ENCODE data around the gene ZNF765.
"Not testable (repeated sequence)": the region's sequence is repeated elsewhere in the genome, so short reads cannot be mapped to it uniquely, and the experiment has no call there.

ZNF765 gene

DNA sequence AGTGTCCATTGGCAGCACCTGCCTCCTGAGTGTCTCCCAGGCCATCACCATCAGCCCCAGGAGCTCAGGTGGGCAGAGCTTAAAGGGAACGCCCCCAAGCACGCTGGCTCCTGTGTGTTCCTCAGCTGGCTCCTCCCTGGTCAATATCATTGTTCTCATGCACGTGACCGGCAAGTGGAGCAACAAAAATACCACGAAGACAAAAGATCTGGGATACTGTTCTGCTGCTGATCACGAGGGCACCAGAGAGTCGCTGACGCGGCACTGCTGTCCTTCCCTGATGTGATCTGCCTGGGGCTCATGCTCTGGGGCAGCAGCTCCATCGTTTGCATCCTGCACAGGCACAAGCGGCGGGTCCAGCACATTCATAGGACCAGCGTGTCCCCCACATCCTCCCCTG lies 28.1 kb downstream of the ZNF765 start:
- DNase-seq, result not testable (repeated sequence)

DNA sequence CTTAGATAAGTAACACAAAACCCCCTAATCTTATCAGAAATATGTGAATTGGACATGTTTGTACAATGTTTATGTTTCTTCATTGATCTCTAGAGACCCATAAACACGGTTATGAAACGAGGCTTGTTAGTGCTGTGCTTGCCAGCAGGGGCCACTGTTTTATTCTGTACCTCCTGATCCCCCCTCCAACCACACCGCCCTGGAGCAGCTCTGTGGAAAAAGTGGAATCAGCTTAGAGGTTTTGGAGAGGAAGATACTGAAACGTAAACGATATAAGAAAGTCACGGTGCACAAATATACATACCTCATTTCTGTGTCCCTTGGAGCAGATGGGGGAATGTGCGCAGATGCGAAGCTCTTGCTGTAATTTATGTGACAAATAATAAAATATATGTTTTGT lies 28.7 kb downstream of the ZNF765 start:
- DNase-seq, result not testable (repeated sequence)

DNA sequence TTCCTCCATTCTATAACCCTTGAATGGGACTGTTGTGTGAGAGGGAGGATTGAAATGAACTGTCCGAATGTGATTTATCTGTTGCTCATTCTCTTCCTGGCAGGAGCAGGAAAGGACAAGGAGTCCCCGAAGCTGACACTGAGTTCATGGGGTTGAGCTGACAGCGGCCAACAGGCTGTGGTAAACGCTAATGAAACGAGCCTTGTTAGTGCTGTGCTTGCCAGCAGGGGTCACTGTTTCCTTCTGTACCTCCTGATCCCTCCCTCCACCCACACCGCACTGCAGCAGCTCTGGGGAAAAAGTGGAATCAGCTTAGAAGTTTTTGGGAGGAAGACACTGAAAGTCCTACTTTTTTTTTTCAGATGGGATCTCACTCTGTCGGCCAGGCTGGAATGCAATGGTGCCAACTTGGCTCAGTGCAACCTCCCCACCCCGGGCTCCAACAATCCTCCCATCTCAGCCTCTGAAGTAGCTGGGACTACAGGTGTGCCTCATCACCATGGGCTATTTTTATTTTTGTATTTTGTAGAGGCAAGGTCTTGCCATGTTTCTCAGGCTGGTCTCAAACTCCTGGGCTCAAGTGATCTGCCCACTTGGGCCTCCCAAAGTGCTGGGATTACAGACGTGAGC lies 30.1 kb downstream of the ZNF765 start:
- DNase-seq, result peak; percentile 12 to 43 (median 26)

DNA sequence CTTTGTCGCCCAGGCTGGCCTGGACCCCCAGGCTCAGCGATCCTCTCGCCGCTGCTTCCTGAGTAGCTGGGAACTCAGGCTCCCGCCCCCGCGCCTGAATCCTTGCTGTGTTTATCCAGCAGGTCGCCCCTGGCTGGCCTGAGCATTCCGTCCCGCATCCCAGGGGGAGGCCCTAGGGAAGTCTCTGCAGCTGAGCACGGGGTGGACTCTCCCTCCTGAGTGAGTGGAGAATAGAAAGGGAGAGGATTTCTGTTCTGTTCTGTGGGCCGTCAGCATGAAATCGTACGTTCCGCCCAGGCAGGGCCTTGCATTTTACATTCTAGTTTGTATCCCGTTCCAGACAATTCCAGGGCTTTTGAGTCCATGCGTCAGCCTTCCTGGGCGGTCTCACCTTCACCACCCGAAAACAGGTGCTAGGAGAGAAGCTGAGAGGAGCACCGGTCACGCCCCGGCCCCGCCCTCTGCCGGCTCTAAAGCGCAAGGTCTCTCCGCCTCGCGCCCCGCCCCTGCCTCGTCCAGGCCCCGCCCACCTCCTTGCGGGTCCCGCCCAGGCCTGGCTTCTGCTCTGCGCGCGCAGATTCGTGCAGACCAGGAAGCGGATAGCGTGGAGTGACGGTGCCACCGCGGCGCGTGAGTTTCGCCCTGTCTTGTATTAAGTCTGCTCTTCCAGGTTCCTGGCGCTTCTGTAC lies 36.6 kb downstream of the ZNF765 start, which contains the start of gene ZNF761:
TSS of gene ZNF761 (plus strand) at position 586 of the 689 bp plus-strand sequence. CDS start 15,285 bp downstream, outside the sequence.
- DNase-seq, result peak; percentile 91 to 99 (median 98)

DNA sequence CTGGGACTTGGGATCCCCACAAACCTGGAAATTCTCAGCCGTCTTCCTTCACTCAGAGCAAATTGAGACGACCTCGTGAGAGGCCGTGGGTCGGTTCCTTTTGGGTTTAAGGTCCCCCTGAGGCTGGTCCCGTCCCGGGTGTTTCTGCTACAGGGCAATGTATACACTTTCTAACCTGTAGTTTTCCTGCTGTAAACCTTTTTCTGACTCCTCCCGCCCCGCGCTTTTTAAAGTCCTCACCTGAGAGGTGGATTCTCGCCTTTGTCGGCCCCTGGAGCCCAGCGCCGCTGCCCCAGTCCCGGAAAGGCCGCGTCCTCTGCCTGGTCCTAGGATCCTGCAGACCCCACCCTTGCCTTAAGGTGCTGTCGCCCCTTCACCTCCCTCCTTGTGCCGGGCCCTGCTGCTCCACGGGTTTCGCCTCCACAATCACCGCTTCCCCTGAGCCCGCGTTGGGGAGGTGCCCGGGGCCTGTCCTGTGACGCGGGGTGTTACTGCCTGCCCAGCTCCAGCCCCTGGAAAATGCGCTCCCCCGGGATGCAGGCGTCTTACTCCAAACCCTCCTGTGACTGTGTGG lies 37.2 kb downstream of the ZNF765 start:
- no peak for DNase-seq

DNA sequence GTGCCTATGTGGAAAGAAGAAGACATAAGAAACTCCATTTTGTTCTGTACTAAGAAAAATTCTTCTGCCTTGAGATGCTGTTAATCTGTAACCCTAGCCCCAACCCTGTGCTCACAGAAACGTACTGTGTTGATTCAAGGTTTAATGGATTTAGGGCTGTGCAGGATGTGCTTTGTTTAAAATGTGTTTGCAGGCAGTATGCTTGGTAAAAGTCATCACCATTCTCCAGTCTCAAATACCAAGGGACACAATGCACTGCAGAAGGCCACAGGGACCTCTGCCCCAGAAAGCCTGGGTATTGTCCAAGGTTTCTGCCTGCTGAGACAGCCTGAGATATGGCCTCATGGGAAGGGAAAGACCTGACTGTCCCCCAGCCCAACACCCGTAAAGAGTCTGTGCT lies 48.9 kb downstream of the ZNF765 start:
- not testable (repeated sequence) for DNase-seq

DNA sequence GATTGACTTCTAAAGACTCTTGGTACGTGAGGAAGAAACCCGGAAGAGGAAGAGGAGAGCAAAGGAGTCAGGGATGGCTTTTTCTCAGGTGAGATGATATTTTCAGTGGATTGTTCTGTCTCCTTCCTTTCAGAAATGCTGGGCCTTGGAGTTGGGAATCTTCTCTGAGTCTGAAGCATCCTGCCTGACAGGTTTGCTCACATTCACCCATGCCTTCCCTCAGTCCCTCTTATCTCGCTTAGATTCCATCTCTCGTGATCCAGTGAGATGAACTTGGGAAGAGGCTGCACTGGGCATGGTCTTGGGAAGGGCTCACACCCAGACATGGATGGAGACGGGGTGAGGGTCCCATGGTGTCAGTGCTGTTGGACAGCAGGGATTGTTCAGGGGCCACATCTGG lies 52.2 kb downstream of the ZNF765 start:
- DNase-seq, result not testable (repeated sequence)

DNA sequence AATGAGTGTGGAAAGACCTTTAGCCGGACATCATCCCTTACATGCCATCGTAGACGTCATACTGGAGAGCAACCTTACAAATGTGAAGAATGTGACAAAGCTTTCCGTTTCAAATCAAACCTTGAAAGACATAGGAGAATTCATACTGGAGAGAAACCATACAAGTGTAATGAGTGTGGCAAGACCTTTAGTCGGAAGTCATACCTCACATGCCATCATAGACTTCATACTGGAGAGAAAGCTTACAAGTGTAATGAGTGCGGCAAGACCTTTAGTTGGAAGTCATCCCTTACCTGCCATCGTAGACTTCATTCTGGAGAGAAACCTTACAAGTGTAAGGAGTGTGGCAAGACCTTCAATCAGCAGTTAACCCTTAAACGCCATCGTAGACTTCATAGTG lies 60.9 kb downstream of the ZNF765 start:
- no peak for DNase-seq

DNA sequence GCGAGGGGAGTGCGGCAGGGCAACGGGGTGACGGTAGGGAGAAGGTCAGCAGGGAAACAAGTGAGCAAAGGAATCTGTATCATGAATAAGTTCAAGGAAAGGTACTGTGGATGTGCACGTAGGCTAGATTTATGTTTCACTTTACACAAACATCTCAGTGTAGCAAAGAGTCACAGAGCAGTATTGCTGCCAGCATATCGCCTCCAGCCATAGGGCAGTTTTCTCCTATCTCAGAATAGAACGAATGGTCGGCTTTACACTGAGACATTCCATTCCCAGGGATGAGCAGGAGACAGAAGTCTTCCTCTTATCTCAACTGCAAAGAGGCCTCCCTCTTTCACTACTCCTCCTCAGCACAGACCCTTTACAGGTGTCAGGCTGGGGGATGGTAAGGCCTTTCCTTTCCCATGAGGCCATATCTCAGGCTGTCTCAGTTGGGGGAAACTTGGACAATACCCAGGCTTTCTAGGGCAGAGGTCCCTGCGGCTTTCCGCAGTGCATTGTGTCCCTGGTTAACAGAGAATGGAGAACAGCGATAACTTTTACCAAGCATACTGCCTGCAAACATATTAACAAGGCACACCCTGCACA lies 65.3 kb downstream of the ZNF765 start:
- DNase-seq, result not testable (repeated sequence)

DNA sequence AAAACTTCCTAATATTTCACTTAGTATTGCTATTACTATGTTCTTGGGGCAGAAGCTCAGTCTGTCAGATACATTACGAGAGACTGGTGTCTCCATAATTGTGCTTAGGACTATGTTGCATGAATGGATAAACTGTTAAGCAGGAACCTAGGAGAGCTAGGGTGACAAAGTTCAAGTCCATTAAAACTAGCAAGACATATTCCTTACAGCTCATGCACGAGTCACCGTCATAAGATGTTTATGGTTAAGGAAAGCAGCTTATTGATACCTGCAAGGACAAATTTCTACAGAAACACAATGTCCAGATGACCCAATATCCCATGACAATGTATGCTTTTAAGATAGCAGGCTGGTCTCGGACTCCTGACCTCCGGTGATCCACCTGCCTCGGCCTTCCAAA lies 66.9 kb downstream of the ZNF765 start:
- no peak for DNase-seq

DNA sequence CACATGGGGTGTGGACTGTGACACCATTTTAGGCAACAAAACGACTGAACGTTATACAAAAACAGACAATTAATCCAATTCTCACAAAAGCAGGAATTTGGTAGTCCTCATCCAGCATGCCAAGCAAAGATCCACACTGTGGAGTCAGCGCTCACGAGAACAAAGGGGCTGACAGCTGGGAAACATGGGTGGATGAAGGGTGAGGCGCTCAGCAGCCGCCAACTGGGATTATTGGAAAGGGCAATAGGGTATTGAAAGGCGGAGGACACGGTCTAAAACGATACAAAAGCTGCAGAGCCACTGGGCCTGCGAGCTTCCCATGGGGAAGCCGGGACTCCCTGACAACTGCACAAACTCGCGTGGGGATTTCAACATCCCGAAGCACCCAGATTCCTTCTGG lies 67.9 kb downstream of the ZNF765 start:
- no peak for DNase-seq

DNA sequence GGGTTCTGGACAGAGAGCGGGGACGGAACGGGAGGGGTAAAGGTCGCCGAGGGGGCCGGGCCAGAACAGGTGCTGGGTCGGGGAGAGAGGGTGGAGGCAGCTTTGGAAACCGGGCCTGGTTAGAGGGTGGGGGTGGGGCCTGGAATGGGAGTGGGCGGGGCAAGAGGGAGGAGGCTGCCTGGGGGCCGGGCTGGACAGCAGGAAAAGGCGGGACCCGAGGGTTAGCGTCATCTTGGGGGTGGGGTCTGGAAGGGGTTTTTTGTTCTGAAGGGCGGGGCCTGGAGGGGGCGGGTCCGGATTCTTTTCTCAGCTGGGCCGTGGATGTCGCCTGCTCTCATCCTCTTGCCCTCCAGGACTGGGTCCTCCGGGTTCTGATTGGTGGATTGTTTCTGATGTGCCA lies 68.3 kb downstream of the ZNF765 start:
- DNase-seq, result no peak

DNA sequence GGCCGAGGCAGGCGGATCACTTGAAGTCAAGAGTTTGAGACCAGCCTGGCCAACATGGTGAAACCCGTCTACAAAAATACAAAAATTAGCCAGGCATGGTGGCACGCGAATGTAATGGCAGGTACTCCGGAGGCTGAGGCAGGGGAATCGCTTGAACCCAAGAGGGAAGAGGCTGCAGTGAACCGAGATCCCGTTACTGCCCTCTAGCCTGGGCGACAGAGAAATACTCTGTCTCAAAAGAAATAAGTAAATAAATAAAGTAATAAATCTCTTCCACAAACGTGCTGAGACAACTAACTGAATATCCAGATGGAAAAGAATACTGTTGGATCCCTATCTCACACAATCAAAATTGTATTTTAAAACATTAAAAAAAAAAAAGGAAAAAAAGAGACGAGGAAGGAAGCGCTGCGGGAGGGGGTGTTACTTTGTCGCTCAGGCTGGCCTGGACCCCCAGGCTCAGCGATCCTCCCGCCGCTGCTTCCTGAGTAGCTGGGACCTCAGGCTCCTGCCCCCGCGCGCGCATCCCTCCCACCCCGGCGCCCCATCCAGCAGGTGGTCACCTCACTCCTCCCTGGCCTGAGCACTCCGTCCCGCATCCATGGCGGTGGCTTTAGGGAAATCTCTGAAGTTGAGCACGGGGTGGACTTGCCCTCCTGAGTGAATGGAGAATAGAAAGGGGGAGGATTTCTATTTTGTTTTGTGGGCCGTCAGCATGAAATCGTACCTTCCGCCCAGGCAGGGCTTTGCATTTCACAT lies 72.0 kb downstream of the ZNF765 start:
- DNase-seq, result no peak

DNA sequence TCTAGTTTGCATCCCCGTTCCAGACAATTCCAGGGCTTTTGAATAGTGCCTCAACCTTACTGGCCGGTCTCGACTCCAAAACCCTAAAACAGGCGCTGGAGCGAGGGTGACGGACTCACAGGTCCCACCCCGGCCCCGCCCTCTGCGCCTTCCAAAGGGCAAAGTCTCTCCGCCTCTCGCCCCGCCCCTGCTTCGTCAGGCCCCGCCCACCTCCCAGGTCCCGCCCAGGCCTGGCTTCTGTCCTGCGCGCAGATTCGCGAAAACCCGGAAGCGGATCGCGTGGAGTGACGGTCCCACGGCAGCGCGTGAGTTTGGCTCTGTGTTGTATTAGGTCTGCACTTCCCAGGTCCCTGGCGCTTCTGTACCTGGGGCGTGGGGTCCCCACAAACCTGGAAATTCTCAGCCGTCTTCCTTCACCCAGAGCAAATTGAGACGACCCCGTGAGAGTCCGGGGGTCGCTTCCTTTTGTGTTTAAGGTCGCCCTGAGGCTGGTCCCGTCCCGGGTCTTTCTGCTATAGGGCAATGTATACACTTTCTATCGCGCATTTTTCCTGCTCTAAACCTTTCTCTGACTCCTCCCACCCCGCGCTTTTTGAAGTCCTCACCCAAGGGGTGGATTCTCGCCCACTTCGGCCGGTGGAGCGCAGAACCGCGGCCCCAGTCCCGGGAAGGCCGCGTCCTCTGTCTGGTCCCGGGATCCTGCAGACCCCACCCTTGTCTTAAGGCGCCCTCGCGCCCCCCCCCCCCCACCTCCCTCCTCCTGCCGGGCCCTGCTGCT lies 72.7 kb downstream of the ZNF765 start, which contains the start of gene ZNF813:
TSS of gene ZNF813 (plus strand) at position 249 of the 778 bp plus-strand sequence. CDS start 16,090 bp downstream, outside the sequence.
- peak; percentile 93 to 97 (median 96) for DNase-seq

DNA sequence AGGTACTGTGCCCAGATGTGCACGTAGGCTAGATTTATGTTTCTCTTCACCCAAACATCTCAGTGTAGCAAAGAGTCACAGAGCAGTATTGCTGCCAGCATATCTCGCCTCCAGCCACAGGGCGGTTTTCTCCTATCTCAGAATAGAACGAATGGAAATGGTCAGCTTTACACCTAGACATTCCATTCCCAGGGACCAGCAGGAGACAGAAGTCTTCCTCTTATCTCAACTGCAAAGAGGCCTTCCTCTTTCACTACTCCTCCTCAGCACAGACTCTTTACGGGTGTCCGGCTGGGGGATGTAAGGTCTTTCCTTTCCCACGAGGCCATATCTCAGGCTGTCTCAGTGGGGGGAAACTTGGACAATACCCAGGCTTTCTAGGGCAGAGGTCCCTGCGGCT lies 73.7 kb downstream of the ZNF765 start:
- DNase-seq, result not testable (repeated sequence)

DNA sequence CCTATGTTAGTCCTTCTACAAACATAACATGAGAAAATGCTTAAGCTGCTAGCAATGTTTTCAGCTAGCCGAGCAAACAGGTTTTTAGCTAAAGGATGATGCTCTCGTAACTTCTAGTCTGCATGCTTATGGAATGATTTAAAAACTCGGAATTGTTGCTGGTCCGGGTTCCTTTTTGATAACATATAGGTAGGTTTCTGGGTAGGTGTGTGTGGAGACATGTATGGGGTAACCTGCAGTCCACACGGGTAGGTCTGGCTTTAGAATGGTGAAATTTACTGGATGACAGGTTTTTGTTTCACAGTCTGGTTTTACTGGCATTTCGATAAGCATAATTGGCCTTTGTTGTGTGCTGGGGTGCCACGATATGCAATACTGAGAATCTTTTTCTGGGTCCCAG lies 77.0 kb downstream of the ZNF765 start:
- DNase-seq, result no peak

DNA sequence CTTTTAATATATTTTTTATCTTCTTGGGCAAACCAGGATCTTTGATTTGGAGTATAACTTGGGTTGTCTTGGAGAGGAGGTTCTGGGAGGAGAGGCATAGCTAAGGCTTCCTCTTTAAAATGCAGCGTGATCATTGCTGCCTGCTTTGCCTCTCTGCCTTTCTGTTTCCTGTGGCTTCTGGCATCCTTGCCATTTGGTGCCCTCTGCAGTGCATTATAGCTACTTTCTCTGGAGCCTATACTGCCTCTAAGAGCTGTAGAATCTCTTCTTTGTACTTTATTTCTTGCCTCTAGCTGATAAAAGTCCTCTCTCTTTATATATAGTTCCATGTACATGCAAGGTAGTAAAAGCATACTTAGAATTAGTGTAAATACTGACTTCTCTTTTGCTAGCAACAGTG lies 79.9 kb downstream of the ZNF765 start:
- DNase-seq, result not testable (repeated sequence)

DNA sequence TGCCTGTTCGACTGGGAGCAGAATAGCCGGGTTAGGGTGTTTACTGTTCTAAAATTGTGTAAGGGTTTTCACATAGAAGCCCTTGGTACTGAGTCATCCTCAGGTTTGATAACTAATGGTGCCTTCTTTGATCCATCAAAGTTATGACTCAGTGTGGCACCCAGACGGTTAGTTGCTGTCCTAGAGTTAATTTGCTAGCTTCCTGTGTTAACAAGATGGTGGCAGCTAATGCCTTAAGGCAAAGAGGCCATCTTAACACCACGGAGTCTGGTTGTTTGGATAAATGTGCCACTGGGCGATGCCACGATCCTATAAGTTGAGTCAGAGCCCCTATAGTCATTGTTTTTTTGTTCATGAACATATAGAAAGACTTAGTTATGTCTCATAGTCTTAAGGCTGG lies 80.5 kb downstream of the ZNF765 start:
- not testable (repeated sequence) for DNase-seq
